A673 (cell line): ENCODE data around the gene GPD2. TPM values are rescaled to one million over a fixed set of nuclear protein-coding genes. Genes with fewer than 3 reads are reported as not detected.
"Not testable (repeated sequence)": the region's sequence is repeated elsewhere in the genome, so short reads cannot be mapped to it uniquely, and the experiment has no call there.

Source experiments
- BruUV-seq: library from RNA; stranded (reverse); fragments of 400-500 nt; replicated peaks from 2 replicates; lab custom pipeline; 2021; lab: Mats Ljungman, UMichigan
- CTCF ChIA-PET: fragments of 300-600 bp; sonication (Branson Sonifier 250); formaldehyde crosslinking; loops from one replicate; lab custom pipeline; 2022; ENCODE audit warnings: antibody characterized with exemption; lab: Charles Lee
- POLR2A ChIA-PET: fragments of 300-600 bp; sonication (Branson Sonifier 250); formaldehyde crosslinking; loops from one replicate; lab custom pipeline; 2022; ENCODE audit warnings: antibody characterized with exemption; ENCODE audit not compliant: low non-redundant PET; lab: Charles Lee
- DNase-seq: peaks from one replicate; pipeline ENCODE4 v3.0.0-alpha.2; 2015; ENCODE audit warnings: low spot score
- H3K27ac ChIP-seq: fragments of 200-600 bp; sonication (generic); 2 replicates; pipeline ENCODE4 v1.5.1; 2016; ENCODE audit warnings: mixed run types, low read depth, mild to moderate bottlenecking, mixed read lengths, antibody characterized with exemption, low read length; ENCODE audit not compliant: poor library complexity, severe bottlenecking
- H3K27me3 ChIP-seq: fragments of 200-600 bp; sonication (generic); replicated peaks from 2 replicates; pipeline ENCODE4 v1.6.1; 2017; ENCODE audit warnings: mixed run types, low read depth, mild to moderate bottlenecking, mixed read lengths, antibody characterized with exemption, low read length; ENCODE audit not compliant: insufficient read depth, poor library complexity
- H3K36me3 ChIP-seq: fragments of 200-600 bp; sonication (generic); 2 replicates; pipeline ENCODE4 v1.6.1; 2016; ENCODE audit warnings: mixed run types, mild to moderate bottlenecking, mixed read lengths, antibody characterized with exemption, low read length; ENCODE audit not compliant: insufficient read depth, poor library complexity, severe bottlenecking
- H3K4me1 ChIP-seq: fragments of 200-600 bp; sonication (generic); 2 replicates; pipeline ENCODE4 v1.6.1; 2017; ENCODE audit warnings: mixed run types, mild to moderate bottlenecking, mixed read lengths, antibody characterized with exemption, low read length; ENCODE audit not compliant: insufficient read depth, poor library complexity, severe bottlenecking
- H3K4me3 ChIP-seq: fragments of 200-600 bp; sonication (generic); 2 replicates; pipeline ENCODE4 v1.5.1; 2016; ENCODE audit warnings: low read depth, mixed run types, mild to moderate bottlenecking, mixed read lengths, low read length; ENCODE audit not compliant: poor library complexity, severe bottlenecking
- H3K9me3 ChIP-seq: fragments of 200-600 bp; sonication (generic); 2 replicates; pipeline ENCODE4 v1.6.1; 2016; ENCODE audit warnings: mixed run types, low read depth, mild to moderate bottlenecking, mixed read lengths, antibody characterized with exemption, low read length; ENCODE audit not compliant: poor library complexity, severe bottlenecking
- CTCF ChIP-seq: fragments of 300-800, 200-600 bp; sonication (generic); conservative IDR thresholded peaks from 2 replicates; pipeline ENCODE4 v1.5.1; 2017; ENCODE audit warnings: low read depth, mild to moderate bottlenecking, antibody characterized with exemption, low read length, moderate library complexity, mixed read lengths
- EZH2 ChIP-seq: fragments of 200-600 bp; sonication (generic); IDR thresholded peaks from 2 replicates; pipeline ENCODE4 v1.6.1; 2017; ENCODE audit warnings: borderline replicate concordance, low read depth, mild to moderate bottlenecking, mixed read lengths, antibody characterized with exemption, low read length; ENCODE audit not compliant: poor library complexity, severe bottlenecking
- intact Hi-C: fragments of 100-400 bp; cut with micrococcal nuclease; formaldehyde crosslinking; loops from one replicate; pipeline ENCODE4 v1.10.0; 2022; ENCODE audit not compliant: unreplicated experiment
- total RNA-seq: library from RNA; stranded (reverse); gene quantifications from 2 replicates; pipeline ENCODE4 v1.2.3, GENCODE V29; 2021

GPD2 gene
- total RNA-seq, 1 experiment from 2014 or later, result 39.4 TPM

GRCh38 chr2:156518138-156518537 lies 82.0 kb downstream of the GPD2 start:
- no peak overlapping the region for H3K4me3 ChIP-seq
- no peak overlapping the region for H3K27ac ChIP-seq
- no peaks in the 10 kb centered on the region for H3K27me3 ChIP-seq
- H3K4me1 ChIP-seq, result no peaks in the 10 kb centered on the region
- no peaks in the 10 kb centered on the region for H3K9me3 ChIP-seq
- no peak for DNase-seq
- no peaks in the 10 kb centered on the region for H3K36me3 ChIP-seq
- intact Hi-C loops, result no loop called here
- ChIA-PET POLR2A (no interaction called here), CTCF (no interaction called here)
- BruUV-seq, result no TSS peak
- TF ChIP-seq EZH2 (no peak), CTCF (no peak)

GRCh38 chr2:156522864-156523440 lies 86.8 kb downstream of the GPD2 start:
- DNase-seq, result no peak
- BruUV-seq, result no TSS peak
- Histone ChIP-seq H3K9me3 (no peaks in the 10 kb centered on the region), H3K27ac (no peak overlapping the region), H3K27me3 (no peaks in the 10 kb centered on the region), H3K4me3 (no peak overlapping the region), H3K4me1 (no peaks in the 10 kb centered on the region), H3K36me3 (no peaks in the 10 kb centered on the region)
- CTCF ChIA-PET, result no interaction called here
- no peak for TF ChIP-seq CTCF
- TF ChIP-seq EZH2, result no peak
- POLR2A ChIA-PET, result no interaction called here
- intact Hi-C loops, result no loop called here

- BruUV-seq, result no TSS peak
- TF ChIP-seq CTCF (no peak), EZH2 (no peak)
- Histone ChIP-seq H3K4me1 (no peaks in the 10 kb centered on the region), H3K9me3 (no peaks in the 10 kb centered on the region), H3K4me3 (no peak overlapping the region), H3K27me3 (no peaks in the 10 kb centered on the region), H3K27ac (no peak overlapping the region), H3K36me3 (no peaks in the 10 kb centered on the region)
- ChIA-PET POLR2A (no interaction called here), CTCF (no interaction called here)
- intact Hi-C loops, result no loop called here
- DNase-seq, result no peak
Measured at GRCh38 chr2:156526950-156527636, 90.9 kb downstream of the GPD2 start.

GRCh38 chr2:156528583-156528982 lies 92.4 kb downstream of the GPD2 start:
- BruUV-seq, DNase-seq, intact Hi-C loops, H3K36me3 ChIP-seq, H3K27me3 ChIP-seq, H3K4me3 ChIP-seq, H3K27ac ChIP-seq, POLR2A ChIA-PET, CTCF ChIA-PET, H3K9me3 ChIP-seq, H3K4me1 ChIP-seq: not testable (repeated sequence)
